ENCODE results near the gene SMARCB1. TPM values are rescaled to one million over a fixed set of nuclear protein-coding genes. Genes with fewer than 3 reads are reported as not detected.
A peak's percentile ranks its signal among the peaks of the same experiment; 100 is the strongest.

Gene SMARCB1
- total and polyA plus RNA-seq, 2 of the 4 experiments (the other 2 are of a cell fraction): 110 to 159 TPM

DNA sequence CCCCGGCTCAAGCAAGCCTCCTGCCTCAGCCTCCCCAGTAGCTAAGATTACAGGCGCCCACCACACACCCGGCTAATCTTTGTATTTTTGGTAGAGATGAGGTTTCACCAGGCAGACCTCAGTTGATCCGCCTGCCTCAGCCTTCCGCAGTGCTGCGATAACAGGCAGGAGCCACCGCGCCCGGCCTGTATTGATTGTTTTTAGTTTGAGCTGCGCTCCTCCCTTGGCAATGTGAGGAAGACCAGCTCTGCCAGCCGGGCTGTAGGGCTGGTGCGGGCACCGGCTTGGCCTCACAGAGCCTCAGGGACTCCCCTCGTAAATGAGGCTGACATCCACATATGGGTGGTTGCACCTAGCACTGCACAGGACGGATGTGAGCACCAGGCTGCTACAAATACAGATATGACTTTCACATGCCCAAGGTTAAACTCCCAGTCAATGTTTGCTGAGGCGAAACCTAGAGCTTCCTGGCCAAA is 63.4 kb downstream of the SMARCB1 start:
- H3K14ac ChIP-seq (replicated peaks; ENCODE audit: low read depth, low read length): no peak overlapping the region
- no peak overlapping the region for H3K23ac ChIP-seq (ENCODE audit: low read depth, low read length)
- CTCF ChIA-PET: interaction anchor here (0.6 to 1.4 kb wide), 13 partner anchors 7 to 464 kb away, joined by 3 to 10 read pairs (median 5); partner anchors contain the start of genes CHCHD10 and SLC2A11
- no peaks in the 10 kb centered on the region for H3K36me3 ChIP-seq (ENCODE audit: control insufficient read depth, insufficient read depth, low read length)
- peak overlapping the region; percentile 28 for H2AK9ac ChIP-seq (replicated peaks; ENCODE audit: low read depth, low read length, poor library complexity)
- no peaks in the 10 kb centered on the region for H3K79me1 ChIP-seq (ENCODE audit: low read depth in 1 of 2, low read length in 2 of 2)
- H2BK120ac ChIP-seq (ENCODE audit: low read depth, low read length): no peak overlapping the region
- H4K20me1 ChIP-seq (ENCODE audit: insufficient read depth, low read length): no peaks in the 10 kb centered on the region
- H3K9me3 ChIP-seq (ENCODE audit: control insufficient read depth, insufficient read depth, low read length): no peaks in the 10 kb centered on the region
- no peak overlapping the region for H2AFZ ChIP-seq (replicated peaks; ENCODE audit: low read length, poor library complexity)
- no peak overlapping the region for H4K5ac ChIP-seq (ENCODE audit: low read depth, low read length)
- no peak overlapping the region for H4K8ac ChIP-seq (ENCODE audit: low read depth in 2 of 2, low read length in 2 of 2)
- no peak overlapping the region for H3K4me3 ChIP-seq (ENCODE audit: insufficient read depth, low read depth, low read length)
- DNase-seq (no peak), ATAC-seq (ENCODE audit: low read depth) (no peak)
- 90% methylated on average over 11 of the region's 16 CpGs; no CpG with 5 or more reads in 1 of the 2 experiments for WGBS, 2 experiments (ENCODE audit: extremely low coverage in 2 of 2, insufficient read length in 1 of 2)
- BruUV-seq (replicated peaks): no TSS peak
- no peak overlapping the region for H2AK5ac ChIP-seq (ENCODE audit: low read depth, low read length)
- POLR2A ChIA-PET (ENCODE audit: unreplicated experiment): interaction anchor here (0.6 kb wide), 1 partner anchor 98 kb away, joined by 3 read pairs; no protein-coding TSS in a partner anchor
- in situ Hi-C loops (cut with MboI; ENCODE audit: low sequenced_read_pairs): loop anchor here (10.0 kb wide), 1 partner anchor 225 kb away; no protein-coding TSS in a partner anchor
- H3K4me1 ChIP-seq (ENCODE audit: control insufficient read depth, insufficient read depth, low read length): peaks cover 12% of the 10 kb centered on the region
- no peak overlapping the region for H3K4me2 ChIP-seq (ENCODE audit: low read depth, low read length)
- TF ChIP-seq BHLHE40 (IDR thresholded peaks at IDR 0.05; ENCODE audit: low read depth, low read length): no peak
- no peak overlapping the region for H3K4ac ChIP-seq (ENCODE audit: low read depth, low read length)
- no peaks in the 10 kb centered on the region for H3K9me1 ChIP-seq (ENCODE audit: insufficient read depth, low read length)
- H2BK5ac ChIP-seq (ENCODE audit: low read depth, low read length, poor library complexity, severe bottlenecking): no peak overlapping the region
- H3K56ac ChIP-seq (ENCODE audit: extremely low read depth, insufficient read depth, low read length): no peak overlapping the region
- H3K27me3 ChIP-seq (ENCODE audit: control insufficient read depth, insufficient read depth, low read length): no peaks in the 10 kb centered on the region
- H3K9ac ChIP-seq (ENCODE audit: low read depth, low read length): no peak overlapping the region
- no peak overlapping the region for H2BK15ac ChIP-seq (ENCODE audit: low read depth, low read length)
- intact Hi-C loops (cut with micrococcal nuclease): no loop called here
- no peak overlapping the region for H3K18ac ChIP-seq (ENCODE audit: low read depth, low read length)
- no peak overlapping the region for H2BK20ac ChIP-seq (ENCODE audit: low read depth, low read length)
- dilution Hi-C loops (cut with HindIII; ENCODE audit: low sequenced_read_pairs, unreplicated experiment): no loop called here
- no peak overlapping the region for H3K27ac ChIP-seq (ENCODE audit: insufficient read depth, low read length)
- no peak overlapping the region for H4K91ac ChIP-seq (ENCODE audit: insufficient read depth, low read depth, low read length)
